K562 (cell line): ENCODE results near the gene PTPN5. TPM values are rescaled to one million over a fixed set of nuclear protein-coding genes. Genes with fewer than 3 reads are reported as not detected.

Experiments
- ATAC-seq: fragments of 200-7000 bp; cut with Tn5 transposase; 3 replicates; pipeline ENCODE4 v1.9.1; 2020; ENCODE audit warnings: moderate library complexity
- BruUV-seq: library from RNA; stranded (reverse); fragments of 400-500 nt; replicated peaks from 2 replicates; lab custom pipeline; 2021; lab: Mats Ljungman, UMichigan
- CTCF ChIA-PET: fragments of 300-600 bp; formaldehyde crosslinking; extraction: SDS; loops from one replicate; lab custom pipeline; 2021; ENCODE audit warnings: low intra/inter-chr PET ratio; lab: Yijun Ruan, JAX
- POLR2A ChIA-PET: fragments of 300-600, 350-650 bp; sonication (Branson Sonifier 250); formaldehyde crosslinking; extraction: SDS; loops from one replicate; lab custom pipeline; 2021; ENCODE audit warnings: antibody characterized with exemption, inconsistent platforms; lab: Yijun Ruan, JAX
- DNase-seq, 4 experiments: peaks; one replicate each; pipeline versions ENCODE4 v3.0.0 to v3.0.0-alpha.2; 2011 to 2018; ENCODE audit warnings: low spot score in 3 of 4, mixed read lengths in 3 of 4; ENCODE audit errors: extremely low read depth in 1 of 4
- FAIRE-seq: peaks from 2 replicates; lab custom pipeline; 2011; peaks lifted over from hg19 to GRCh38; lab: Jason Lieb, UNC
- H2AFZ ChIP-seq: 2 replicates; pipeline ENCODE4 v1.6.0; 2011; ENCODE audit warnings: low read depth, low read length, control low read depth, inconsistent platforms
- H3K27ac ChIP-seq: fragments of 200-600 bp; 3 replicates; pipeline ENCODE4 v1.8.0; 2011; ENCODE audit warnings: low read depth, mild to moderate bottlenecking, control low read depth, inconsistent platforms, low read length, moderate library complexity, mixed read lengths; ENCODE audit errors: extremely low read depth
- H3K27me3 ChIP-seq, 2 experiments: fragments of 300-600 bp in 1 of 2; 2 replicates in 1 of 2; 3 replicates in 1 of 2; pipeline versions ENCODE4 v1.6.0 to v1.8.0; 2011; ENCODE audit warnings: inconsistent platforms in 2 of 2, low read length in 2 of 2, mild to moderate bottlenecking in 1 of 2, mixed read lengths in 1 of 2, moderate library complexity in 1 of 2; ENCODE audit not compliant: control insufficient read depth in 2 of 2, insufficient read depth in 2 of 2
- H3K36me3 ChIP-seq: fragments of 300-600 bp; 3 replicates; pipeline ENCODE4 v1.8.0; 2011; ENCODE audit warnings: mild to moderate bottlenecking, low read length, inconsistent platforms; ENCODE audit not compliant: control insufficient read depth, insufficient read depth
- H3K4me1 ChIP-seq, 2 experiments: fragments of 200-600 bp in 1 of 2; replicated peaks in 1 of 2; 2 replicates in 1 of 2; 3 replicates in 1 of 2; pipeline versions ENCODE4 v1.5.1 to v1.8.0; 2011; ENCODE audit warnings: inconsistent platforms in 2 of 2, low read length in 2 of 2, mild to moderate bottlenecking in 1 of 2, mixed read lengths in 1 of 2, moderate library complexity in 1 of 2; ENCODE audit not compliant: control insufficient read depth in 2 of 2, insufficient read depth in 2 of 2
- H3K4me2 ChIP-seq: 2 replicates; pipeline ENCODE4 v1.6.1; 2011; ENCODE audit warnings: low read length, control low read depth, inconsistent platforms, mixed read lengths; ENCODE audit not compliant: insufficient read depth
- H3K4me3 ChIP-seq: fragments of 200-600 bp; sonication (generic), shearing (Covaris generic); 2 replicates; pipeline ENCODE4 v1.5.1; 2016; ENCODE audit warnings: control low read depth, inconsistent platforms
- H3K79me2 ChIP-seq: fragments of 200-600 bp; 3 replicates; pipeline ENCODE4 v1.8.0; 2011; ENCODE audit warnings: low read length, inconsistent platforms; ENCODE audit not compliant: control insufficient read depth, insufficient read depth
- H3K9ac ChIP-seq, 2 experiments: 2 replicates each; pipeline versions ENCODE4 v1.6.0 to v1.6.1; 2011; ENCODE audit warnings: low read depth in 2 of 2, low read length in 2 of 2, control low read depth in 1 of 2, inconsistent platforms in 1 of 2, mild to moderate bottlenecking in 1 of 2, mixed read lengths in 1 of 2; ENCODE audit not compliant: insufficient read depth in 1 of 2
- H3K9me1 ChIP-seq: one replicate; pipeline ENCODE4 v1.6.0; 2011; ENCODE audit warnings: inconsistent platforms, mild to moderate bottlenecking, low read length, moderate library complexity; ENCODE audit not compliant: control insufficient read depth, insufficient read depth
- H3K9me3 ChIP-seq: replicated peaks from 2 replicates; pipeline ENCODE4 v1.5.1; 2011; ENCODE audit warnings: low read depth, low read length, inconsistent platforms; ENCODE audit not compliant: control insufficient read depth, insufficient read depth
- H4K20me1 ChIP-seq: replicated peaks from 2 replicates; pipeline ENCODE4 v1.6.1; 2011; ENCODE audit warnings: low read length, inconsistent platforms, mixed read lengths; ENCODE audit not compliant: control insufficient read depth, insufficient read depth
- FOXA3 ChIP-seq, 2 experiments: fragments of 450-650 bp in 1 of 2; sonication (generic) in 1 of 2; formaldehyde crosslinking; IDR thresholded peaks in 1 of 2; conservative IDR thresholded peaks in 1 of 2; 2 replicates each; pipeline versions ENCODE4 v1.4.0 to v1.8.0; 2020 to 2022; ENCODE audit warnings: mild to moderate bottlenecking in 2 of 2, missing genetic modification reagents in 1 of 2
- NCOA6 ChIP-seq: fragments of 450-650 bp; IDR thresholded peaks from 2 replicates; pipeline ENCODE4 v1.6.1; 2017; ENCODE audit warnings: mild to moderate bottlenecking
- ZNF224 ChIP-seq: sonication (generic); formaldehyde crosslinking; IDR thresholded peaks from 2 replicates; pipeline ENCODE4 v1.8.0; 2022; ENCODE audit warnings: mild to moderate bottlenecking, missing genetic modification reagents
- ZNF263 ChIP-seq: sonication (generic); formaldehyde crosslinking; IDR thresholded peaks from 2 replicates; pipeline ENCODE4 v1.8.0; 2022; ENCODE audit warnings: mild to moderate bottlenecking, missing genetic modification reagents, borderline replicate concordance
- WGBS: fragments of 100-300 bp; shearing (Covaris generic); methylation state at CpG from one replicate; pipeline ENCODE4 v1.1.6; 2016; ENCODE audit warnings: low coverage, mixed read lengths; ENCODE audit not compliant: insufficient coverage; ENCODE audit errors: missing lambda C conversion rate; 5-methylcytosine and 5-hydroxymethylcytosine counted together
- in situ Hi-C: fragments of 300-500 bp; cut with MboI; formaldehyde crosslinking; loops from 4 replicates; pipeline ENCODE4 v1.15.0; 2018; ENCODE audit warnings: inconsistent platforms, mixed read lengths
- intact Hi-C: fragments of 100-400 bp; cut with micrococcal nuclease; formaldehyde crosslinking; loops from 2 replicates; pipeline ENCODE4 v1.14.2; 2022
- polyA plus RNA-seq, 8 experiments: library from polyadenylated mRNA; depleted of rRNA in 4 of 8; stranded (reverse) in 5 of 8; unstranded in 3 of 8; fragments of >200 nt; fragmentation: Nextera tagmentation in 2 of 8; fragmentation: Illumina TruSeq in 1 of 8; extraction: Ambion mirVana in 2 of 8; extraction: Trizol in 1 of 8; gene quantifications; 2 replicates each; pipeline versions ENCODE4 v1.2.1 to v1.2.3, GENCODE V29; 2011 to 2014; ENCODE audit warnings: inconsistent platforms in 1 of 8, missing spikeins in 1 of 8
- total RNA-seq, 7 experiments: library from RNA; depleted of rRNA in 6 of 7; stranded (reverse); fragments of >200 nt in 6 of 7; fragmentation: Illumina TruSeq in 2 of 7; extraction: Trizol in 2 of 7; gene quantifications; 2 replicates each; pipeline versions ENCODE4 v1.2.1 to v1.2.3, GENCODE V29; 2011 to 2021; ENCODE audit warnings: low replicate concordance in 1 of 7
- TF ChIP-seq, protein P1 (sequence below): fragments of 250-450 bp; sonication (Bioruptor Pico); IDR thresholded peaks from 2 replicates; pipeline ENCODE4 v1.5.1; 2021; ENCODE audit warnings: mild to moderate bottlenecking
- TF ChIP-seq, protein P2 (sequence below): fragments of 450-650 bp; IDR thresholded peaks from 2 replicates; pipeline ENCODE4 v1.6.1; 2016; ENCODE audit warnings: borderline replicate concordance

PTPN5 gene
- total and polyA plus RNA-seq, 9 of the 15 experiments (the other 6 are each of a cell fraction or from before 2014, with no cell fraction given): not detected

DNA sequence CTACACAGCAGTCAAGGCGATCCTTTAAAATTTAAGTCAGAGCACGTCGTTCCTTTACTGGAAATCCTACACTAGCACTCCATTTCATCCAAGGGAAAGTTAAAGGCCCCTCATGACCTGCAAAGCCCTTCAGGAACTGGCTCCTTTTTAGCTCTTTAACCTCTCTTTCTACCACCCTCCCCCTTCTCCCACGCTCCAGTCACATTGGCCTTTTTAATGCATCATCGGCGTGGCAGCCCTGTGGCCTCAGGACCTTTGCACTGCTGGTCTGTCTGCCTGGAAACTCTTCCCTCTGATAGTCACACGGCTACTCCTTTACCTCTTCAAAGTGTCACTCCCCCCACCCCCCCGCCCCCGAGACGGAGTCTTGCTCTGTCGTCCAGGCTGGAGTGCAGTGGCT, 1.2 kb upstream of the PTPN5 start:
- H3K4me1 ChIP-seq: peaks cover 0 to 8% of the 10 kb centered on the region in 2 experiments; a peak in 1 of 5 replicates
- no peaks in the 10 kb centered on the region for H3K9me1 ChIP-seq
- POLR2A ChIA-PET: interaction anchor here (0.7 kb wide), 1 partner anchor 872 kb away, joined by 4 read pairs; no protein-coding TSS in a partner anchor
- TF ChIP-seq, protein P1, sequence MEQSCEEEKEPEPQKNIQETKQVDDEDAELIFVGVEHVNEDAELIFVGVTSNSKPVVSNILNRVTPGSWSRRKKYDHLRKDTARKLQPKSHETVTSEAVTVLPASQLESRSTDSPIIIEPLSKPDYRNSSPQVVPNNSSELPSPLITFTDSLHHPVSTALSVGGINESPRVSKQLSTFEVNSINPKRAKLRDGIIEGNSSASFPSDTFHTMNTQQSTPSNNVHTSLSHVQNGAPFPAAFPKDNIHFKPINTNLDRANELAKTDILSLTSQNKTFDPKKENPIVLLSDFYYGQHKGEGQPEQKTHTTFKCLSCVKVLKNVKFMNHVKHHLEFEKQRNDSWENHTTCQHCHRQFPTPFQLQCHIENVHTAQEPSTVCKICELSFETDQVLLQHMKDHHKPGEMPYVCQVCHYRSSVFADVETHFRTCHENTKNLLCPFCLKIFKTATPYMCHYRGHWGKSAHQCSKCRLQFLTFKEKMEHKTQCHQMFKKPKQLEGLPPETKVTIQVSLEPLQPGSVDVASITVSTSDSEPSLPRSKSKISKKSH: no peak
- TF ChIP-seq ZNF263 (CRISPR knock-in tag): no peak
- TF ChIP-seq, protein P2, sequence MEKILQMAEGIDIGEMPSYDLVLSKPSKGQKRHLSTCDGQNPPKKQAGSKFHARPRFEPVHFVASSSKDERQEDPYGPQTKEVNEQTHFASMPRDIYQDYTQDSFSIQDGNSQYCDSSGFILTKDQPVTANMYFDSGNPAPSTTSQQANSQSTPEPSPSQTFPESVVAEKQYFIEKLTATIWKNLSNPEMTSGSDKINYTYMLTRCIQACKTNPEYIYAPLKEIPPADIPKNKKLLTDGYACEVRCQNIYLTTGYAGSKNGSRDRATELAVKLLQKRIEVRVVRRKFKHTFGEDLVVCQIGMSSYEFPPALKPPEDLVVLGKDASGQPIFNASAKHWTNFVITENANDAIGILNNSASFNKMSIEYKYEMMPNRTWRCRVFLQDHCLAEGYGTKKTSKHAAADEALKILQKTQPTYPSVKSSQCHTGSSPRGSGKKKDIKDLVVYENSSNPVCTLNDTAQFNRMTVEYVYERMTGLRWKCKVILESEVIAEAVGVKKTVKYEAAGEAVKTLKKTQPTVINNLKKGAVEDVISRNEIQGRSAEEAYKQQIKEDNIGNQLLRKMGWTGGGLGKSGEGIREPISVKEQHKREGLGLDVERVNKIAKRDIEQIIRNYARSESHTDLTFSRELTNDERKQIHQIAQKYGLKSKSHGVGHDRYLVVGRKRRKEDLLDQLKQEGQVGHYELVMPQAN: no peak
- no peak for TF ChIP-seq FOXA3 (CRISPR knock-in tag; conservative IDR thresholded peaks at IDR 0.05 in 1 of 2, IDR thresholded peaks at IDR 0.05 in 1 of 2)
- no peak for TF ChIP-seq NCOA6
- no peak for TF ChIP-seq ZNF224 (CRISPR knock-in tag)
- TF ChIP-seq, all 486 proteins: peak for 0
- FAIRE-seq (no peak), DNase-seq (no peak), ATAC-seq (no peak)
- Histone ChIP-seq H3K4me3 (no peak overlapping the region), H3K27ac (no peak overlapping the region), H3K79me2 (no peaks in the 10 kb centered on the region), H3K9me3 (no peaks in the 10 kb centered on the region), H2AFZ (no peak overlapping the region), H3K9ac (no peak overlapping the region), H3K4me2 (no peak overlapping the region), H3K27me3 (peaks cover 0 to 33% of the 10 kb centered on the region in 2 experiments), H3K36me3 (no peaks in the 10 kb centered on the region), H4K20me1 (no peaks in the 10 kb centered on the region; the same call in 1 of the 2 replicates)
- intact Hi-C loops (no loop called here), in situ Hi-C loops (no loop called here)
- no TSS peak for BruUV-seq
- CTCF ChIA-PET: no interaction called here
- 10% methylated on average over 11 of the region's 11 CpGs for WGBS
